B cell (primary cell): ENCODE data around the gene SHROOM2.

ENCODE experiments used
- EZH2 ChIP-seq: IDR thresholded peaks from 2 replicates; pipeline ENCODE4 v1.6.1; 2012; ENCODE audit warnings: borderline replicate concordance, low read depth, mild to moderate bottlenecking, moderate library complexity, low read length; ENCODE audit not compliant: insufficient read depth, poor library complexity, severe bottlenecking
- TF ChIP-seq, protein P1 (sequence below): fragments of 200-600 bp; IDR thresholded peaks from one replicate; pipeline ENCODE4 v1.8.0; 2022; ENCODE audit warnings: antibody characterized with exemption, mild to moderate bottlenecking

DNA sequence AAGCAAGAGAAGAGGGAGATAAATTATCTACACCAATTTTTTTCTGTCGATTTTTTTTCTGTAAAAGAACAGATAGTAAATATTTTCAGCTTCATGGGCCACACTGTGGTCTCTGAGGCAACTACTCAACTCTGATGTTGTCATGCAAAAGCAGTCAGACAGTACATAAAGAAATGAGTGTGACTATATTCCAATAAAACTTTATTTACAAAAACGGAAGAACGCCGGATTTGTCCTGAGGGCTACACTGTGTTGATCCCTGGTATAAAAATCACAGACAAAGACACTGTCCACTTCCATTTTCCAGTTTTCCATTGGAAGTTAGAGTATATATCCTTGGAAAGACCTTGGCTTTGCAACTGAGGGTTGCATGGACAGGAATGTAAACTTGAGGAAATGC is 38.6 kb upstream of the SHROOM2 start:
- TF ChIP-seq, protein P1, sequence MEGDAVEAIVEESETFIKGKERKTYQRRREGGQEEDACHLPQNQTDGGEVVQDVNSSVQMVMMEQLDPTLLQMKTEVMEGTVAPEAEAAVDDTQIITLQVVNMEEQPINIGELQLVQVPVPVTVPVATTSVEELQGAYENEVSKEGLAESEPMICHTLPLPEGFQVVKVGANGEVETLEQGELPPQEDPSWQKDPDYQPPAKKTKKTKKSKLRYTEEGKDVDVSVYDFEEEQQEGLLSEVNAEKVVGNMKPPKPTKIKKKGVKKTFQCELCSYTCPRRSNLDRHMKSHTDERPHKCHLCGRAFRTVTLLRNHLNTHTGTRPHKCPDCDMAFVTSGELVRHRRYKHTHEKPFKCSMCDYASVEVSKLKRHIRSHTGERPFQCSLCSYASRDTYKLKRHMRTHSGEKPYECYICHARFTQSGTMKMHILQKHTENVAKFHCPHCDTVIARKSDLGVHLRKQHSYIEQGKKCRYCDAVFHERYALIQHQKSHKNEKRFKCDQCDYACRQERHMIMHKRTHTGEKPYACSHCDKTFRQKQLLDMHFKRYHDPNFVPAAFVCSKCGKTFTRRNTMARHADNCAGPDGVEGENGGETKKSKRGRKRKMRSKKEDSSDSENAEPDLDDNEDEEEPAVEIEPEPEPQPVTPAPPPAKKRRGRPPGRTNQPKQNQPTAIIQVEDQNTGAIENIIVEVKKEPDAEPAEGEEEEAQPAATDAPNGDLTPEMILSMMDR, result no peak
- TF ChIP-seq EZH2, result no peak
